Adrenal gland (tissue), 5 donors: ENCODE results near the gene ZNF117.
"Not testable (repeated sequence)": the region's sequence is repeated elsewhere in the genome, so short reads cannot be mapped to it uniquely, and the experiment has no call there.

ENCODE experiments used
- CTCF ChIP-seq, 6 experiments: fragments of 450-650 bp in 4 of 6; fragments of 200-600 bp in 2 of 6; sonication (generic) in 1 of 6; IDR thresholded peaks; 1 replicate in 5 of 6; 2 replicates in 1 of 6; pipeline versions ENCODE4 v1.5.1 to v1.8.0; 2016 to 2021; ENCODE audit warnings: antibody characterized with exemption in 6 of 6, mild to moderate bottlenecking in 2 of 6, moderate library complexity in 1 of 6
- POLR2A ChIP-seq, 2 donors: fragments of 450-650 bp; IDR thresholded peaks; one replicate each; pipeline ENCODE4 v1.6.1; 2017; ENCODE audit warnings: antibody characterized with exemption in 2 of 2, mild to moderate bottlenecking in 2 of 2, moderate library complexity in 1 of 2
- donor health status: DM: no; HTN: no; CAD: no.

GRCh38 chr7:64948774-64949173, 42.1 kb downstream of the ZNF117 start:
- not testable (repeated sequence) for TF ChIP-seq CTCF, POLR2A (IDR thresholded peaks at IDR 0.05)
